Fibroblast of lung (primary cell): ENCODE results near the gene C1orf167. TPM values are rescaled to one million over a fixed set of nuclear protein-coding genes. Genes with fewer than 3 reads are reported as not detected.
A peak's percentile ranks its signal among the peaks of the same experiment; 100 is the strongest.

ENCODE experiments used
- DNase-seq, 2 donors: peaks; one replicate each; pipeline versions ENCODE4 v3.0.0 to v3.0.0-alpha.2; 2010; ENCODE audit warnings: low read depth in 2 of 2
- H2AFZ ChIP-seq: 2 replicates; pipeline ENCODE4 v1.5.1; 2012; ENCODE audit warnings: low read length, control low read depth, inconsistent platforms
- H3K27ac ChIP-seq: 2 replicates; pipeline ENCODE4 v1.5.1; 2011; ENCODE audit warnings: low read length, control low read depth; ENCODE audit not compliant: insufficient read depth
- H3K27me3 ChIP-seq: 2 replicates; pipeline ENCODE4 v1.5.1; 2011; ENCODE audit warnings: mild to moderate bottlenecking, low read length; ENCODE audit not compliant: control insufficient read depth, insufficient read depth
- H3K36me3 ChIP-seq: 2 replicates; pipeline ENCODE4 v1.5.1; 2011; ENCODE audit warnings: low read length; ENCODE audit not compliant: control insufficient read depth, insufficient read depth
- H3K4me1 ChIP-seq: 2 replicates; pipeline ENCODE4 v1.5.1; 2011; ENCODE audit warnings: low read length; ENCODE audit not compliant: control insufficient read depth, insufficient read depth; ENCODE audit errors: extremely low read depth
- H3K4me2 ChIP-seq: 2 replicates; pipeline ENCODE4 v1.5.1; 2011; ENCODE audit warnings: low read length, control low read depth; ENCODE audit not compliant: insufficient read depth; ENCODE audit errors: extremely low read depth
- H3K4me3 ChIP-seq, 4 experiments: fragments of 200-600 bp in 1 of 4; sonication (generic) in 1 of 4; replicated peaks in 1 of 4; 2 replicates each; pipeline ENCODE4 v1.5.1; 2011 to 2016; ENCODE audit warnings: low read length in 4 of 4, low read depth in 3 of 4, mild to moderate bottlenecking in 3 of 4, control low read depth in 2 of 4, inconsistent platforms in 1 of 4, mixed read lengths in 1 of 4; ENCODE audit not compliant: insufficient read depth in 1 of 4; ENCODE audit errors: control extremely low read depth in 1 of 4
- H3K79me2 ChIP-seq: 2 replicates; pipeline ENCODE4 v1.5.1; 2012; ENCODE audit warnings: mild to moderate bottlenecking, low read length, inconsistent platforms; ENCODE audit not compliant: control insufficient read depth, insufficient read depth
- H3K9ac ChIP-seq: 2 replicates; pipeline ENCODE4 v1.5.1; 2011; ENCODE audit warnings: mild to moderate bottlenecking, low read length, control low read depth; ENCODE audit not compliant: insufficient read depth
- H3K9me3 ChIP-seq: 2 replicates; pipeline ENCODE4 v1.5.1; 2012; ENCODE audit warnings: low read depth, low read length; ENCODE audit not compliant: control insufficient read depth, insufficient read depth
- H4K20me1 ChIP-seq: 2 replicates; pipeline ENCODE4 v1.5.1; 2011; ENCODE audit warnings: low read length; ENCODE audit not compliant: control insufficient read depth, insufficient read depth; ENCODE audit errors: extremely low read depth
- EZH2 ChIP-seq: IDR thresholded peaks from 2 replicates; pipeline ENCODE4 v1.5.1; 2012; ENCODE audit warnings: low read length, control low read depth, mild to moderate bottlenecking; ENCODE audit errors: missing control alignments
- polyA plus RNA-seq, 2 donors: library from polyadenylated mRNA; depleted of rRNA in 1 of 2; stranded (reverse) in 1 of 2; unstranded in 1 of 2; fragments of >200 nt; gene quantifications; 2 replicates each; pipeline ENCODE4 v1.2.1, GENCODE V29; 2011 to 2012; ENCODE audit warnings: missing spikeins in 1 of 2
- total RNA-seq: library from RNA; depleted of rRNA; stranded (reverse); fragments of >200 nt; gene quantifications from 2 replicates; pipeline ENCODE4 v1.2.1, GENCODE V29; 2014
- TF ChIP-seq, protein P1 (sequence below), 2 donors: IDR thresholded peaks in 1 of 2; conservative IDR thresholded peaks in 1 of 2; 1 replicate in 1 of 2; 2 replicates in 1 of 2; pipeline ENCODE4 v1.5.1; 2011 to 2012; ENCODE audit warnings: low read length in 2 of 2, control low read depth in 1 of 2, inconsistent platforms in 1 of 2, low read depth in 1 of 2, mild to moderate bottlenecking in 1 of 2

Gene C1orf167
- total and polyA plus RNA-seq, 2 donors (not counting 1 experiment from before 2014, with no cell fraction given) = 0.39 to 0.99 TPM

GRCh38 chr1:11744287-11744686 lies 17.7 kb upstream of the C1orf167 start:
- Histone ChIP-seq H2AFZ (no peak overlapping the region), H4K20me1 (no peaks in the 10 kb centered on the region)
- DNase-seq = no peak

DNA sequence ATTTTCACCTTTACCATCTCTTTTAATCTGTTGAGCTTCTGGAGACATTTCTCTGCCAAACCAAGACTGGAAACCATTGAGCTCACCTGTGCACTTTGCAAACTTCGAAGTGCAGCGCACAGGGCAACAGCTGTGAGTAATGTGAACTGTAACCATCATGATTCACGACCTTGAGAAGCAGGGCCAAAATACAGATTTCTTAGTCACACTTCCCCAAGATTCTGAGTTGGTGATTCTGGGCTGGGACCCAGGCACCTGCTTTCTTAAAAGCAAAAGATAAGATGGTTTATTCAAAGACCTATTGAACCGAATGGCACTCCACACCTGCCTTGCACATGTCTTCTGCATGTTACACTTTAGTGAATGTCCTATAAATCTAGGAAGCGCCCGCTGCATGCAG lies 15.9 kb upstream of the C1orf167 start:
- no peaks in the 10 kb centered on the region for H3K4me1 ChIP-seq
- H3K4me2 ChIP-seq = no peak overlapping the region
- DNase-seq = peak in 1 of 2 donors; percentile 51
- no peaks in the 10 kb centered on the region for H3K79me2 ChIP-seq
- H3K36me3 ChIP-seq = peaks cover 5% of the 10 kb centered on the region
- no peak overlapping the region for H2AFZ ChIP-seq
- no peak overlapping the region for H3K27ac ChIP-seq
- no peak overlapping the region for H3K9ac ChIP-seq
- TF ChIP-seq EZH2 = no peak
- TF ChIP-seq, protein P1, sequence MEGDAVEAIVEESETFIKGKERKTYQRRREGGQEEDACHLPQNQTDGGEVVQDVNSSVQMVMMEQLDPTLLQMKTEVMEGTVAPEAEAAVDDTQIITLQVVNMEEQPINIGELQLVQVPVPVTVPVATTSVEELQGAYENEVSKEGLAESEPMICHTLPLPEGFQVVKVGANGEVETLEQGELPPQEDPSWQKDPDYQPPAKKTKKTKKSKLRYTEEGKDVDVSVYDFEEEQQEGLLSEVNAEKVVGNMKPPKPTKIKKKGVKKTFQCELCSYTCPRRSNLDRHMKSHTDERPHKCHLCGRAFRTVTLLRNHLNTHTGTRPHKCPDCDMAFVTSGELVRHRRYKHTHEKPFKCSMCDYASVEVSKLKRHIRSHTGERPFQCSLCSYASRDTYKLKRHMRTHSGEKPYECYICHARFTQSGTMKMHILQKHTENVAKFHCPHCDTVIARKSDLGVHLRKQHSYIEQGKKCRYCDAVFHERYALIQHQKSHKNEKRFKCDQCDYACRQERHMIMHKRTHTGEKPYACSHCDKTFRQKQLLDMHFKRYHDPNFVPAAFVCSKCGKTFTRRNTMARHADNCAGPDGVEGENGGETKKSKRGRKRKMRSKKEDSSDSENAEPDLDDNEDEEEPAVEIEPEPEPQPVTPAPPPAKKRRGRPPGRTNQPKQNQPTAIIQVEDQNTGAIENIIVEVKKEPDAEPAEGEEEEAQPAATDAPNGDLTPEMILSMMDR (conservative IDR thresholded peaks at IDR 0.05 in 1 of 2, IDR thresholded peaks at IDR 0.05 in 1 of 2; ENCODE audit: low read depth in 1 of 2, low read length in 2 of 2) = no peak
- no peak overlapping the region for H3K4me3 ChIP-seq
- no peaks in the 10 kb centered on the region for H3K9me3 ChIP-seq
- H3K27me3 ChIP-seq = no peaks in the 10 kb centered on the region
- no peaks in the 10 kb centered on the region for H4K20me1 ChIP-seq

More at GRCh38 chr1:11744287-11744686, 17.7 kb upstream of the C1orf167 start:
- H3K79me2 ChIP-seq = no peaks in the 10 kb centered on the region
- H3K27me3 ChIP-seq = no peaks in the 10 kb centered on the region
- H3K9ac ChIP-seq = no peak overlapping the region
- H3K36me3 ChIP-seq = peaks cover 2% of the 10 kb centered on the region
- H3K27ac ChIP-seq = no peak overlapping the region
- no peaks in the 10 kb centered on the region for H3K4me1 ChIP-seq
- H3K4me3 ChIP-seq = no peak overlapping the region
- no peaks in the 10 kb centered on the region for H3K9me3 ChIP-seq
- H3K4me2 ChIP-seq = no peak overlapping the region
- TF ChIP-seq EZH2 = no peak
- TF ChIP-seq, protein P1 (conservative IDR thresholded peaks at IDR 0.05 in 1 of 2, IDR thresholded peaks at IDR 0.05 in 1 of 2; ENCODE audit: low read depth in 1 of 2, low read length in 2 of 2) = no peak

DNA sequence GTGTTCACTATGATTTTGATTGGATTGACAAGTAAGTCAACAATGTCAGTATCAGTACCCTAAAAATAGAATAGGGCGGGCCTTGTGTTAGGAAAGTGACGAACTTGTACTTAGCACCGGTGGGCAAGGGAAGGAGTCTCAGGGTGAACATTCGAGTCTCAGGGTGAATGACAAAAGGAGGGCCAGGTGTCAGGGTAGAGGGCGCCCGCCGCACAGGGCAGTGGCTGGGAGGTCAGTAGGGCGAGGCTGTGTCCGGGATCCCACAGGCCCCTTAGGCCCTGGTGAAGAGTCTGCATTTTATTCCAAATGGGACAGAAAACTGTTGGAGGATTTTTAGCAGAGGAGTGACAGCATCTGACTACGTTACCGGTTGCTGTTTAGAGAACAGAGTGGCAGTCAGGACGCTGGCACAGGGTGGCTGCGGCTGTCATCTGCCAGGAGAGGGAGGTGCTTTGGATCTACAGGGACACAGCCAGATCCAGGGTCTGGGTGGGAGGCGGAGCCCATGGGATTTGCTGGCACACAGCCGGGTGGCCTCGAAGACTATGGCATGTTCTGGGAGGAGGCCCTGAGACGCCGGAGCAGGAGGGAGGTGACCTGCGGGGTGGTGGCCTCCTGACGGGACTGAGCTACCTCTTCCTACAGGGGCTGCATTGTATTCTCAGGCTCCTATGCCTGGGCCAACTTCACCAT lies 15.1 kb upstream of the C1orf167 start:
- TF ChIP-seq, protein P1 (conservative IDR thresholded peaks at IDR 0.05 in 1 of 2, IDR thresholded peaks at IDR 0.05 in 1 of 2; ENCODE audit: low read depth in 1 of 2, low read length in 2 of 2) = no peak
- TF ChIP-seq EZH2 = no peak
- Histone ChIP-seq H4K20me1 (no peaks in the 10 kb centered on the region), H3K4me3 (no peak overlapping the region), H3K36me3 (peaks cover 5% of the 10 kb centered on the region), H3K27ac (no peak overlapping the region), H3K9ac (no peak overlapping the region), H2AFZ (no peak overlapping the region), H3K79me2 (no peaks in the 10 kb centered on the region), H3K9me3 (no peaks in the 10 kb centered on the region), H3K4me1 (no peaks in the 10 kb centered on the region), H3K27me3 (no peaks in the 10 kb centered on the region), H3K4me2 (no peak overlapping the region)
- DNase-seq = no peak
